ENCODE results near the gene MYO1G.

DNA sequence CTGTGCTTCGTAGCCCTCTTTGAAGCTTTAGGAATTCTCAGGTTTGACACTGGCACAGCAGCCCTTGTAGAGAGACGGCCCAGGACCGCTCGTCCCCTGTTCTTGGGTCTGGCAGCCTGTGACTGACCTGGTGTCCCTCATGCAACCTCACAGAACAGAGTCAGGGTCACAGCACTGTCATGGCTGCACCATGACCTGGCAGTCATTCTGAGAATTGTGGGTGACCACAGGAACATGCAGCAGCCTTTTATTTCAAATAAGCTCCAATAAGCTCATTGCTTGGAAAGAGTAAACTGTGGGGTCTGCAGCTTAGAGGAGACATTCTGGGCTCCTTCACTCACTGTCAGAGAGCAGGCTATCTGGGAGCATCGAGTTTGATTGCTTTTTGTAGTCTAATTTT is 42.5 kb downstream of the MYO1G start:
- TF ChIP-seq, protein P1, sequence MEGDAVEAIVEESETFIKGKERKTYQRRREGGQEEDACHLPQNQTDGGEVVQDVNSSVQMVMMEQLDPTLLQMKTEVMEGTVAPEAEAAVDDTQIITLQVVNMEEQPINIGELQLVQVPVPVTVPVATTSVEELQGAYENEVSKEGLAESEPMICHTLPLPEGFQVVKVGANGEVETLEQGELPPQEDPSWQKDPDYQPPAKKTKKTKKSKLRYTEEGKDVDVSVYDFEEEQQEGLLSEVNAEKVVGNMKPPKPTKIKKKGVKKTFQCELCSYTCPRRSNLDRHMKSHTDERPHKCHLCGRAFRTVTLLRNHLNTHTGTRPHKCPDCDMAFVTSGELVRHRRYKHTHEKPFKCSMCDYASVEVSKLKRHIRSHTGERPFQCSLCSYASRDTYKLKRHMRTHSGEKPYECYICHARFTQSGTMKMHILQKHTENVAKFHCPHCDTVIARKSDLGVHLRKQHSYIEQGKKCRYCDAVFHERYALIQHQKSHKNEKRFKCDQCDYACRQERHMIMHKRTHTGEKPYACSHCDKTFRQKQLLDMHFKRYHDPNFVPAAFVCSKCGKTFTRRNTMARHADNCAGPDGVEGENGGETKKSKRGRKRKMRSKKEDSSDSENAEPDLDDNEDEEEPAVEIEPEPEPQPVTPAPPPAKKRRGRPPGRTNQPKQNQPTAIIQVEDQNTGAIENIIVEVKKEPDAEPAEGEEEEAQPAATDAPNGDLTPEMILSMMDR (IDR thresholded peaks at IDR 0.05) = no peak
- TF ChIP-seq POLR2A (IDR thresholded peaks at IDR 0.05) (no peak), POLR2AphosphoS5 (IDR thresholded peaks at IDR 0.05) (no peak)
